ENCODE data around the gene PLBD2.

The PLBD2 gene

DNA sequence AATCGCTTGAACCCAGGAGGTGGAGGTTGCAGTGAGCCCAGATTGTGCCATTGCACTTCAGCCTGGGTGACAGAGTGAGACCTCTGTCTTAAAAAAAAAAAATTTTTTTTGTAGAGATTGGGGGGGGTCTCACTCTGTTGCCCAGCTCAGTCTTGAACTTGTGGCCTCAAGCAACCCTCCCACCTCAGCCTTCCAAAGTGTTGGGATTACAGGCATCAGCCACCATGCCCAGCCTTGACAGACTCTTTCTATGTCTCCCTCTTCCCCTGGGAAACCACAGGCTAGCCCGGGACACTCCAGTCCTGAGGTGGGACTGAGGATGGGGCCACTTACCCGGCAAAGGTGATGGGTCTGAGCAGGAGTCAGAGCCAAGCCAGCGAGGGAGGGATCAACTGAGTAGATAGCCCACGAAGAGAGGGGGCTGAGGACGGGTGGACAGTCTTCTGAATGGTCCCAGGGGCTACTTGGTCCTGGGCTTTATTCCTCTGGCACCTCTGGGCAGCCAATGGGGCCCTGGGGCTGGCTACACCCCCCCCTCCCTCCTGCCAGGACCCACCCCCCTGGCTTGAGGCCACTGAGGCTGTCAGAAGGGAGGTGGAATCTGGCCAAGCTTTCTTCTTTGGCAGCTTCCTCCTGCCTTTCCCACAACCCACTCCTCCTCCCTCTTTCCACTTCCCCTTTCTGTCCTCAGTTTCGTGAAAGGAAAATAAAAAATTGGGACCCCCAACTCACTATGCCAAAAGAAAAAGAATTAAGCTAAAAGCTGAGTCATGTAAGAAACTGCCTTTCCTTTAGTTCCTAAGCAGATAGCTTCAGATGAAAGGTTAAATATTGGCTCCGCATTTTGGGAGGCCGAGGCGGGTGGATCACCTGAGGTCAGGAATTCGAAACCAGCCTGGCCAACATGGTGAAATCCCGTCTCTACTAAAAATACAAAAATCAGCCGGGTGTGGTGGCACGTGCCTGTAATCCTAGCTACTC, 45.3 kb downstream of the PLBD2 start, which contains the start of gene SDS:
Gene SDS (minus strand): TSS at position 453 of the 981 bp plus-strand sequence. CDS start 4,179 bp downstream, outside the sequence.
- DNase-seq (ENCODE audit: low read depth), result peak; percentile 85
- peak within 1 kb of the TSS; percentile 37 for H3K4me3 ChIP-seq (replicated peaks; ENCODE audit: low read depth, low read length)
- no peak for TF ChIP-seq CTCF (IDR thresholded peaks at IDR 0.05; ENCODE audit: low read length, missing control alignments)

DNA sequence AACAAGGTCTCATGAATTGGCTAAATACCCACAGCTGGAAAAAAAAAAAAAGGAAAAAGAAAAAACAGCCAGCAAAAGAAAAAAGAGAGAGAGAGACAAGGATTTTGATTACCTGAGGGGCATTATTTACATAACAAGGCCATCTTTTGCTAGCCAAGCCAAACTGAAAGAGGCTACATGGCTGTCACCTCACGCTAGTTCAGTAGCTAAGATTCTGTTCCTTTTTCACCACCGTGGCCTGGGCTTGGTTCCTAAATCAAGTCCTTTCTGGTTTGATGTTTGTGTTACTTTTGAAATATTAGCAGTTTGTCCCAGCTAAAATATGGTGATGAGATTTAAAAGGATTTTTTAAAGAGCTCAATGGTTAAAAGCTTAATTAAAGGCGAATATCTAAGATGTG, 47.3 kb downstream of the PLBD2 start:
- H3K4me3 ChIP-seq (replicated peaks; ENCODE audit: low read depth, low read length), result no peak overlapping the region
- DNase-seq (ENCODE audit: low read depth), result no peak

DNA sequence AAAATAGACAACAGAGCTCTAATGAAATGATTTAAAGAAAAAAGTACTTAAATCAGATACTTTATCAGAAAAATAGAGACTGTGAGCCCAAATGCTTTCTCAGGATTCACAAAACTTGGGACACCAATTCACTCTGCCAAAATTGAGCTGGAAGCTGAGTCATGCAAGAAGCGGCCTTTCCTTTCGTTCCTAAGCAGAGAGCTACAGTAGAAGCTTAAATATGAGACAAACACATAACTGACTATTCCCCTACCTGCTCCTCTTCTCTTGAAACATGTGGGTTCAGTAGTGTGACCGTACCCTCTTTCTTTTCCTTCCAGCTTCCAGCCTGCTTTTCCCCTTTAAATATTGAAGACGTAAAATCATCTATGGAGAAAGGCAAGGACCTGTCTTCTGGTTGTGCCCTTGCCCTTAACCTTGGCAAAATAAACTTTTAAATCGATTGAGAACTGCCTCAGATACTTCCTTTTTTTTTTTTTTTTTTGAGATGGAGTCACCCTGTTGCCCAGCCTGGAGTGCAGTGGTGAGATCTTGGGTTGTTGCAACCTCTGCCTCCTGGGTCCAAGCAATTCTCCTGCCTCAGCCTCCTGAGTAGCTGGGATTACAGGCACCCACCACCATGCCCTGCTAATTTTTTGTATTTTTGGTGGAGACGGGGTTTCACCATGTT, 49.7 kb downstream of the PLBD2 start:
- no peak for TF ChIP-seq CTCF (IDR thresholded peaks at IDR 0.05; ENCODE audit: low read length, missing control alignments)
- H3K4me3 ChIP-seq (replicated peaks; ENCODE audit: low read depth, low read length), result no peak overlapping the region
- peak; percentile 74 for DNase-seq (ENCODE audit: low read depth)

More for the DNA sequence above, 47.3 kb downstream of the PLBD2 start:
- TF ChIP-seq CTCF (IDR thresholded peaks at IDR 0.05; ENCODE audit: low read length, missing control alignments), result no peak

DNA sequence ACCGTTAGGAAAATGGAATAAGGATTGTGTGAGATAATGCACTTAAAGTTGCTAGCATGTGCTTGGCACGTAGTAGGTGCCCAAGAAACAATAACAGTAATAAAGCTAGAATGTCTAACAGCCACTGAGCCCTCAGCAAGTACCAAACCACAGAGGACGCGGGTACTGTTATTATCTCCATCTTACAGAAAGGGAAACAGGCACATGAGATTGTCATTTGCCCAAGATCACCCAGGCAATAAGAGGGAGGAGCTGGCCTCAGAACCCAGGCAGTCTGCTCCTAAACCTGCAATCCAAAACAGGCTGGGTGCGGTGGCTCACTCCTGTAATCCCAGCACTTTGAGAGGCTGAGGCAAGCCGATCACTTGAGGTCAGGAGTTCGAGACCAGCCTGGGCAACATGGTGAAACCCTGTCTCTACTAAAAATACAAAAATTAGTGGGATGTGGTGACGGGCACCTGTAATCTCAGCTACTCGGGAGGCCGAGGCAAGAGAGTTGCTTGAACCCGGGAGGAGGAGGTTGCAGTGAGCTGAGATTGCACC, 50.4 kb downstream of the PLBD2 start:
- no peak for TF ChIP-seq CTCF (IDR thresholded peaks at IDR 0.05; ENCODE audit: low read length, missing control alignments)
- DNase-seq (ENCODE audit: low read depth), result no peak
- H3K4me3 ChIP-seq (replicated peaks; ENCODE audit: low read depth, low read length), result no peak overlapping the region

GRCh38 chr12:113409462-113410124, 51.2 kb downstream of the PLBD2 start:
- no peak for DNase-seq (ENCODE audit: low read depth)
- no peak overlapping the region for H3K4me3 ChIP-seq (replicated peaks; ENCODE audit: low read depth, low read length)
- TF ChIP-seq CTCF (IDR thresholded peaks at IDR 0.05; ENCODE audit: low read length, missing control alignments), result no peak

DNA sequence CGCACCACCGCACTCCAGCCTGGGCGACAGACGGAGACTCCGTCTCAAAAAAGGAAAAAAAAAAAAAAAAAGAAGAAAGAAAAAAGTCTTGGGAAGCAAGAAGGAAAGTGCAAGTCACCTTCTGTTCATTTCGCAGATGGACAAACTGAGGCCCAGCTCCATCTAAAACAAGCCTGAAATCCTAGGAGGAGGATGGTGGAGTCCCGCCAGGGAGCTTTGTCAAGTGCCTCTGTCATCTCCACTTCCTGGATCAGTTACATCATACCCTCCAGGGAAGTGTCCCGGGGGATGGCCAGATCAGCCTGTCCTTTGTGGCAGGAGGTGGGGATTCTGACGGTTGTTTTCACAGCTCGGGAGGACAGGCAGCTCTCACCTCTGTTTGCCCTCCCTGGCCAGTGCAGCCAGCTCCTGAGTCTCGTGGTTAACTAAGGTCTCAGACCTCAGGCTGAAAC, 55.1 kb downstream of the PLBD2 start:
- peak; percentile 36 for DNase-seq (ENCODE audit: low read depth)
- no peak for TF ChIP-seq CTCF (IDR thresholded peaks at IDR 0.05; ENCODE audit: low read length, missing control alignments)

More for the DNA sequence above, 55.1 kb downstream of the PLBD2 start:
- H3K4me3 ChIP-seq (replicated peaks; ENCODE audit: low read depth, low read length), result no peak overlapping the region
